ENCODE data around the gene ITGA8.

DNA sequence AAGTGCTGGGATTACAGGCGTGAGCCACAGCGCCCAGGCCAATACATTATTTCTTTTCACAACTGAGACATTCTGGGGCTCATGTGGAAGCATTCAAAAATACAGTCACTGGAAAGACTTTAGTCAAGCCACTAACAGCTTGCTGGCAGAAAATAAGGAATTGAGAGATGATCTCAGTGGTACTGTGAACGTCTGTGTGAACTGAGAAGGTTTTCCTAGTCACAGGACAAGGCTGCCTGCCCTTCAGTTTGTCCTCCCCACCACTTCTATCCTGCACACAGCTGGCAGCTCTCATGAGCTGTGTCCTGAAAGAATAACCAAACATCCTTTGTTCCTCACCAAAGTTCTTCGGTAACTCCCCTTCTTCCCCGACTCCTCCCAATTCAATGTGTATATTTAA, 31.3 kb upstream of the ITGA8 start:
- TF ChIP-seq, protein P1, sequence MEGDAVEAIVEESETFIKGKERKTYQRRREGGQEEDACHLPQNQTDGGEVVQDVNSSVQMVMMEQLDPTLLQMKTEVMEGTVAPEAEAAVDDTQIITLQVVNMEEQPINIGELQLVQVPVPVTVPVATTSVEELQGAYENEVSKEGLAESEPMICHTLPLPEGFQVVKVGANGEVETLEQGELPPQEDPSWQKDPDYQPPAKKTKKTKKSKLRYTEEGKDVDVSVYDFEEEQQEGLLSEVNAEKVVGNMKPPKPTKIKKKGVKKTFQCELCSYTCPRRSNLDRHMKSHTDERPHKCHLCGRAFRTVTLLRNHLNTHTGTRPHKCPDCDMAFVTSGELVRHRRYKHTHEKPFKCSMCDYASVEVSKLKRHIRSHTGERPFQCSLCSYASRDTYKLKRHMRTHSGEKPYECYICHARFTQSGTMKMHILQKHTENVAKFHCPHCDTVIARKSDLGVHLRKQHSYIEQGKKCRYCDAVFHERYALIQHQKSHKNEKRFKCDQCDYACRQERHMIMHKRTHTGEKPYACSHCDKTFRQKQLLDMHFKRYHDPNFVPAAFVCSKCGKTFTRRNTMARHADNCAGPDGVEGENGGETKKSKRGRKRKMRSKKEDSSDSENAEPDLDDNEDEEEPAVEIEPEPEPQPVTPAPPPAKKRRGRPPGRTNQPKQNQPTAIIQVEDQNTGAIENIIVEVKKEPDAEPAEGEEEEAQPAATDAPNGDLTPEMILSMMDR (IDR thresholded peaks at IDR 0.05 in 8 of 11, conservative IDR thresholded peaks at IDR 0.05 in 3 of 11) = no peak
- TF ChIP-seq POLR2AphosphoS5 (IDR thresholded peaks at IDR 0.05) = no peak

Measured in spleen (tissue), 7 donors.